Left ventricle myocardium inferior (tissue), 1 donor: ENCODE results near the gene SLC4A11. TPM values are rescaled to one million over a fixed set of nuclear protein-coding genes. Genes with fewer than 3 reads are reported as not detected.
"Not testable (repeated sequence)": the region's sequence is repeated elsewhere in the genome, so short reads cannot be mapped to it uniquely, and the experiment has no call there.

ENCODE experiments used
- DNase-seq: peaks from one replicate; pipeline ENCODE4 v3.0.0-alpha.2; 2020
- H3K27ac ChIP-seq: fragments of 200-600 bp; replicated peaks from 2 replicates; pipeline ENCODE4 v1.8.0; 2021
- H3K27me3 ChIP-seq: fragments of 200-600 bp; 2 replicates; pipeline ENCODE4 v1.8.0; 2021; ENCODE audit warnings: low read depth
- H3K36me3 ChIP-seq: fragments of 200-600 bp; 2 replicates; pipeline ENCODE4 v1.8.0; 2021
- H3K4me1 ChIP-seq: fragments of 200-600 bp; 2 replicates; pipeline ENCODE4 v1.8.0; 2021
- H3K4me3 ChIP-seq: fragments of 200-600 bp; 2 replicates; pipeline ENCODE4 v1.8.0; 2021; ENCODE audit warnings: mild to moderate bottlenecking, moderate library complexity
- H3K9me3 ChIP-seq: fragments of 200-600 bp; replicated peaks from 2 replicates; pipeline ENCODE4 v1.8.0; 2021
- intact Hi-C: fragments of 100-400 bp; cut with micrococcal nuclease; formaldehyde crosslinking; loops from one replicate; pipeline ENCODE4 v1.11.0; 2022
- total RNA-seq: library from RNA; stranded (reverse); fragmentation: NEBNext Ultra II Directional; extraction: Animal tissue kit (Norgen Biotek cat#: 25700); gene quantifications from one replicate; pipeline ENCODE4 v1.2.1, GENCODE V29; 2021
- TF ChIP-seq, protein P1 (sequence below): fragments of 200-600 bp; IDR thresholded peaks from 2 replicates; pipeline ENCODE4 v1.8.0; 2021; ENCODE audit warnings: antibody characterized with exemption, mild to moderate bottlenecking, borderline replicate concordance
- donor health status: DM: no; HTN: yes; CAD: no; lungs with severe emphysema.

SLC4A11 gene
- total RNA-seq, 1 donor from 2014 or later: 0.11 TPM

- TF ChIP-seq, protein P1, sequence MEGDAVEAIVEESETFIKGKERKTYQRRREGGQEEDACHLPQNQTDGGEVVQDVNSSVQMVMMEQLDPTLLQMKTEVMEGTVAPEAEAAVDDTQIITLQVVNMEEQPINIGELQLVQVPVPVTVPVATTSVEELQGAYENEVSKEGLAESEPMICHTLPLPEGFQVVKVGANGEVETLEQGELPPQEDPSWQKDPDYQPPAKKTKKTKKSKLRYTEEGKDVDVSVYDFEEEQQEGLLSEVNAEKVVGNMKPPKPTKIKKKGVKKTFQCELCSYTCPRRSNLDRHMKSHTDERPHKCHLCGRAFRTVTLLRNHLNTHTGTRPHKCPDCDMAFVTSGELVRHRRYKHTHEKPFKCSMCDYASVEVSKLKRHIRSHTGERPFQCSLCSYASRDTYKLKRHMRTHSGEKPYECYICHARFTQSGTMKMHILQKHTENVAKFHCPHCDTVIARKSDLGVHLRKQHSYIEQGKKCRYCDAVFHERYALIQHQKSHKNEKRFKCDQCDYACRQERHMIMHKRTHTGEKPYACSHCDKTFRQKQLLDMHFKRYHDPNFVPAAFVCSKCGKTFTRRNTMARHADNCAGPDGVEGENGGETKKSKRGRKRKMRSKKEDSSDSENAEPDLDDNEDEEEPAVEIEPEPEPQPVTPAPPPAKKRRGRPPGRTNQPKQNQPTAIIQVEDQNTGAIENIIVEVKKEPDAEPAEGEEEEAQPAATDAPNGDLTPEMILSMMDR: no peak
Measured at GRCh38 chr20:3221398-3222226, 17.4 kb downstream of the SLC4A11 start.

GRCh38 chr20:3218307-3218988 lies 20.5 kb downstream of the SLC4A11 start:
- H3K27ac ChIP-seq: no peak overlapping the region
- peaks cover 57% of the 10 kb centered on the region for H3K36me3 ChIP-seq
- H3K4me1 ChIP-seq: peaks cover 21% of the 10 kb centered on the region
- H3K4me3 ChIP-seq: peak overlapping the region; percentile 20
- intact Hi-C loops: no loop called here
- H3K9me3 ChIP-seq: no peaks in the 10 kb centered on the region
- TF ChIP-seq, protein P1: peak; percentile 95
- H3K27me3 ChIP-seq: no peaks in the 10 kb centered on the region
- peak; percentile 61 for DNase-seq

More at GRCh38 chr20:3221398-3222226, 17.4 kb downstream of the SLC4A11 start:
- intact Hi-C loops: no loop called here
- Histone ChIP-seq H3K27ac (no peak overlapping the region), H3K27me3 (no peaks in the 10 kb centered on the region), H3K9me3 (no peaks in the 10 kb centered on the region), H3K4me1 (peaks cover 22% of the 10 kb centered on the region), H3K4me3 (no peak overlapping the region), H3K36me3 (peaks cover 30% of the 10 kb centered on the region)
- no peak for DNase-seq

- H3K27ac ChIP-seq, H3K4me3 ChIP-seq, H3K9me3 ChIP-seq, H3K27me3 ChIP-seq, intact Hi-C loops, DNase-seq: not testable (repeated sequence)
- H3K4me1 ChIP-seq: peaks cover 13% of the 10 kb centered on the region
- peaks cover 42% of the 10 kb centered on the region for H3K36me3 ChIP-seq
Measured at GRCh38 chr20:3215359-3215917, 23.6 kb downstream of the SLC4A11 start.

DNA sequence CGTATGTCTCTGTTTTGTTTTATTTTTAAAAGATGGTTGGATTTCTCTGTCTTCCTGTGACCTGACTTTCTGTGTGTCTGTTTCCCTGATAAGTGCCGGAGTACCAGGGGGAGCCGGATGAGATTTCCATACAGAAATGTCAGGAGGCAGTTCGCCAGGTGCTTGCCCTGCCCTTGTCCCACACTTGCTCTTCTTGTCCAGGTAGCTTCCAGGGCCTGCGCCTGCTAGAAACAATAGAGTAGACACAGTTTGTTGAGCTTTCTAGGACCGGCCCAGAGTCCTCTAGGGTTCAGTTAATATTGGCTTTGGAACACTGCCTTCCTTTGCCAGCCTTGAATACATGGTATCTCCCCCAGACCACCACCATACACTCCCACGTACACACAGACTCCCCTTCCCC lies 25.8 kb downstream of the SLC4A11 start:
- Histone ChIP-seq H3K27me3 (no peaks in the 10 kb centered on the region), H3K4me3 (no peak overlapping the region), H3K36me3 (peaks cover 36% of the 10 kb centered on the region), H3K4me1 (peaks cover 28% of the 10 kb centered on the region), H3K27ac (no peak overlapping the region), H3K9me3 (no peaks in the 10 kb centered on the region)
- intact Hi-C loops: no loop called here
- DNase-seq: no peak
- TF ChIP-seq, protein P1: no peak

DNA sequence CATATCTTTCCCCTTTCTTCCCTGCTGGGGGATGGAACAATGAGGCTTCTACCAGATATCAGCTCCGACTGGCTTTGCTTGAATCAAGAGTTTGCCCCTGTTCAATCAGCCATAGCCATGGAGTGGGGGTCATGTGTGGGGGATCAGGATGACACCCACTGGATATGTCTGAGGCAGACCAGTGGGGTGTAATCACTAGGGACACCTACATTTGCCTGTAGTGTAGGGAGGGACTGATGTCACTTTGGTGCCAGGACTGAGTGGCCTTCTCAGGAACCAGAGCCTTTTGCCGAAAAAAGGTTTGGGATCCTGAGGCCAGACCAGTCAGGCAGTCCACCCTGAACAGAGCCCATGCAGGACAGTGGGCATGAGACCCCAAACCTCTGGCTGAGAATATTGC lies 28.6 kb downstream of the SLC4A11 start:
- H3K27me3 ChIP-seq: no peaks in the 10 kb centered on the region
- H3K27ac ChIP-seq: no peak overlapping the region
- no peaks in the 10 kb centered on the region for H3K9me3 ChIP-seq
- intact Hi-C loops: no loop called here
- peak overlapping the region; percentile 80 for H3K4me3 ChIP-seq
- H3K36me3 ChIP-seq: peaks cover 21% of the 10 kb centered on the region
- TF ChIP-seq, protein P1: no peak
- peaks cover 28% of the 10 kb centered on the region for H3K4me1 ChIP-seq
- DNase-seq: no peak

DNA sequence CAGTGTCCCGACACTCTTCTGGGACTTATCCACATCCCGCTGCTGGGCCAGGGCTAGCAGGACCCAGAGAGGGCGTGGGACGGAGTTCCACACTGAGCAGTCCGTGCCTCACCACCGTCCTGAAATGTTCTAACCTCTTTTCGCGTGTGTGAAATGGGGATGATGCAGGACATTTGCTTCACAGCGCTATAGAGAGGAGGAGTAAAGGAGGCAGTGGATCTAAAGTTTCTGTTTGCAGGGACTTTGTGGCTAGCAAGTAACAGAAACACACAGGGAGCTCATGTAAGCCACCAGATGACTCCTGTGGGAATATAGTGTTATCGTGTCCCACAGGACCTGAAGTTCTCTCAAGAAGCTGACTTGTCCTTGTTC lies 29.1 kb downstream of the SLC4A11 start:
- Histone ChIP-seq H3K27ac (peak overlapping the region; percentile 88), H3K4me3 (peak overlapping the region; percentile 80)
- intact Hi-C loops: no loop called here

More for the DNA sequence above, 29.1 kb downstream of the SLC4A11 start:
- DNase-seq: no peak
- TF ChIP-seq, protein P1: no peak
- peaks cover 28% of the 10 kb centered on the region for H3K4me1 ChIP-seq
- H3K9me3 ChIP-seq: no peaks in the 10 kb centered on the region
- no peaks in the 10 kb centered on the region for H3K27me3 ChIP-seq
- H3K36me3 ChIP-seq: peaks cover 18% of the 10 kb centered on the region
